Measurements from ENCODE around the gene SCGB2A2.

GRCh38 chr11:62242021-62242420 lies 27.9 kb upstream of the SCGB2A2 start, which contains the start of gene SCGB1D2:
- TF ChIP-seq, protein P1, sequence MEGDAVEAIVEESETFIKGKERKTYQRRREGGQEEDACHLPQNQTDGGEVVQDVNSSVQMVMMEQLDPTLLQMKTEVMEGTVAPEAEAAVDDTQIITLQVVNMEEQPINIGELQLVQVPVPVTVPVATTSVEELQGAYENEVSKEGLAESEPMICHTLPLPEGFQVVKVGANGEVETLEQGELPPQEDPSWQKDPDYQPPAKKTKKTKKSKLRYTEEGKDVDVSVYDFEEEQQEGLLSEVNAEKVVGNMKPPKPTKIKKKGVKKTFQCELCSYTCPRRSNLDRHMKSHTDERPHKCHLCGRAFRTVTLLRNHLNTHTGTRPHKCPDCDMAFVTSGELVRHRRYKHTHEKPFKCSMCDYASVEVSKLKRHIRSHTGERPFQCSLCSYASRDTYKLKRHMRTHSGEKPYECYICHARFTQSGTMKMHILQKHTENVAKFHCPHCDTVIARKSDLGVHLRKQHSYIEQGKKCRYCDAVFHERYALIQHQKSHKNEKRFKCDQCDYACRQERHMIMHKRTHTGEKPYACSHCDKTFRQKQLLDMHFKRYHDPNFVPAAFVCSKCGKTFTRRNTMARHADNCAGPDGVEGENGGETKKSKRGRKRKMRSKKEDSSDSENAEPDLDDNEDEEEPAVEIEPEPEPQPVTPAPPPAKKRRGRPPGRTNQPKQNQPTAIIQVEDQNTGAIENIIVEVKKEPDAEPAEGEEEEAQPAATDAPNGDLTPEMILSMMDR (conservative IDR thresholded peaks at IDR 0.05 in 1 of 2, IDR thresholded peaks at IDR 0.05 in 1 of 2; ENCODE audit: extremely low read depth in 1 of 2, insufficient read depth in 1 of 2, low read depth in 1 of 2, low read length in 2 of 2), result no peak
- TF ChIP-seq EZH2 (IDR thresholded peaks at IDR 0.05; ENCODE audit: borderline replicate concordance, low read length), result no peak

Measured in mammary epithelial cell (primary cell).